Measurements from ENCODE around the gene DMRT1. TPM values are rescaled to one million over a fixed set of nuclear protein-coding genes. Genes with fewer than 3 reads are reported as not detected.

Gene DMRT1
- not detected for polyA plus RNA-seq

- Mint-ChIP-seq H3K4me3 (peak within 1 kb of the TSS in 1 of 4 donors; percentile 4), H3K36me3 (no peaks in the 10 kb centered on the region), H3K27me3 (peaks cover 53% of the 10 kb centered on the region), H3K4me1 (peaks cover 3 to 8% (median 4%) of the 10 kb centered on the region in 3 donors), H3K9me3 (peaks cover 0 to 6% (median 0%) of the 10 kb centered on the region in 3 donors), H3K27ac (peak within 1 kb of the TSS in 1 of 3 donors; percentile 9)
These were observed at the start of gene DMRT1 for GRCh38 chr9:841371-842209. DMRT1 (plus strand) TSS chr9:841697; CDS start chr9:841839, 142 bp downstream.

- H3K9me3 Mint-ChIP-seq = peaks cover 0 to 3% (median 0%) of the 10 kb centered on the region in 3 donors
- no peak overlapping the region for H3K27ac Mint-ChIP-seq
- no peak overlapping the region for H3K4me3 Mint-ChIP-seq
- H3K36me3 Mint-ChIP-seq = no peaks in the 10 kb centered on the region
- H3K4me1 Mint-ChIP-seq = no peaks in the 10 kb centered on the region
- H3K27me3 Mint-ChIP-seq = peaks cover 3% of the 10 kb centered on the region
These were observed 48.9 kb upstream of the DMRT1 start for GRCh38 chr9:792331-793260.

- Mint-ChIP-seq H3K27me3 (peaks cover 6% of the 10 kb centered on the region), H3K4me3 (no peak overlapping the region), H3K27ac (no peak overlapping the region), H3K4me1 (no peaks in the 10 kb centered on the region), H3K9me3 (peaks cover 0 to 3% (median 0%) of the 10 kb centered on the region in 3 donors), H3K36me3 (no peaks in the 10 kb centered on the region)
These were observed 47.1 kb upstream of the DMRT1 start for GRCh38 chr9:794386-794785.

GRCh38 chr9:795869-796268 lies 45.6 kb upstream of the DMRT1 start:
- H3K9me3 Mint-ChIP-seq = peaks cover 0 to 3% (median 0%) of the 10 kb centered on the region in 3 donors
- no peak overlapping the region for H3K4me3 Mint-ChIP-seq
- no peaks in the 10 kb centered on the region for H3K4me1 Mint-ChIP-seq
- H3K27ac Mint-ChIP-seq = no peak overlapping the region
- H3K27me3 Mint-ChIP-seq = peaks cover 9% of the 10 kb centered on the region
- H3K36me3 Mint-ChIP-seq = no peaks in the 10 kb centered on the region

GRCh38 chr9:800591-801150 lies 40.8 kb upstream of the DMRT1 start:
- peaks cover 11% of the 10 kb centered on the region for H3K27me3 Mint-ChIP-seq
- no peak overlapping the region for H3K27ac Mint-ChIP-seq
- peak overlapping the region in 1 of 4 donors; percentile 20 for H3K4me3 Mint-ChIP-seq
- no peaks in the 10 kb centered on the region for H3K9me3 Mint-ChIP-seq
- no peaks in the 10 kb centered on the region for H3K4me1 Mint-ChIP-seq
- H3K36me3 Mint-ChIP-seq = no peaks in the 10 kb centered on the region

- no peak overlapping the region for H3K27ac Mint-ChIP-seq
- peaks cover 9% of the 10 kb centered on the region for H3K27me3 Mint-ChIP-seq
- H3K9me3 Mint-ChIP-seq = no peaks in the 10 kb centered on the region
- H3K4me3 Mint-ChIP-seq = no peak overlapping the region
- no peaks in the 10 kb centered on the region for H3K36me3 Mint-ChIP-seq
- no peaks in the 10 kb centered on the region for H3K4me1 Mint-ChIP-seq
These were observed 40.0 kb upstream of the DMRT1 start for GRCh38 chr9:801399-802071.

- no peaks in the 10 kb centered on the region for H3K4me1 Mint-ChIP-seq
- no peaks in the 10 kb centered on the region for H3K36me3 Mint-ChIP-seq
- no peaks in the 10 kb centered on the region for H3K9me3 Mint-ChIP-seq
- H3K4me3 Mint-ChIP-seq = no peak overlapping the region
- peaks cover 6% of the 10 kb centered on the region for H3K27me3 Mint-ChIP-seq
- no peak overlapping the region for H3K27ac Mint-ChIP-seq
These were observed 37.5 kb upstream of the DMRT1 start for GRCh38 chr9:804026-804425.

GRCh38 chr9:805151-805550 lies 36.3 kb upstream of the DMRT1 start:
- H3K27me3 Mint-ChIP-seq = peaks cover 5% of the 10 kb centered on the region
- H3K27ac Mint-ChIP-seq = no peak overlapping the region
- no peaks in the 10 kb centered on the region for H3K9me3 Mint-ChIP-seq
- H3K4me1 Mint-ChIP-seq = no peaks in the 10 kb centered on the region
- H3K36me3 Mint-ChIP-seq = no peaks in the 10 kb centered on the region
- no peak overlapping the region for H3K4me3 Mint-ChIP-seq

- Mint-ChIP-seq H3K4me1 (no peaks in the 10 kb centered on the region), H3K36me3 (no peaks in the 10 kb centered on the region)
These were observed 35.0 kb upstream of the DMRT1 start for GRCh38 chr9:806285-807156.

GRCh38 chr9:811106-811531 lies 30.4 kb upstream of the DMRT1 start:
- H3K4me3 Mint-ChIP-seq = no peak overlapping the region
- no peak overlapping the region for H3K27ac Mint-ChIP-seq
- H3K27me3 Mint-ChIP-seq = peaks cover 2% of the 10 kb centered on the region
- no peaks in the 10 kb centered on the region for H3K9me3 Mint-ChIP-seq
- no peaks in the 10 kb centered on the region for H3K4me1 Mint-ChIP-seq
- H3K36me3 Mint-ChIP-seq = no peaks in the 10 kb centered on the region

More at GRCh38 chr9:806285-807156, 35.0 kb upstream of the DMRT1 start:
- Mint-ChIP-seq H3K9me3 (no peaks in the 10 kb centered on the region), H3K4me3 (no peak overlapping the region), H3K27me3 (peaks cover 2% of the 10 kb centered on the region), H3K27ac (no peak overlapping the region)

GRCh38 chr9:818958-819357 lies 22.5 kb upstream of the DMRT1 start:
- H3K4me3 Mint-ChIP-seq = no peak overlapping the region
- peaks cover 0 to 5% (median 2%) of the 10 kb centered on the region in 3 donors for H3K4me1 Mint-ChIP-seq
- H3K9me3 Mint-ChIP-seq = peaks cover 0 to 1% (median 0%) of the 10 kb centered on the region in 3 donors
- H3K27ac Mint-ChIP-seq = no peak overlapping the region
- H3K36me3 Mint-ChIP-seq = no peaks in the 10 kb centered on the region
- H3K27me3 Mint-ChIP-seq = peaks cover 7% of the 10 kb centered on the region

GRCh38 chr9:826500-827280 lies 14.8 kb upstream of the DMRT1 start:
- Mint-ChIP-seq H3K36me3 (no peaks in the 10 kb centered on the region), H3K9me3 (peaks cover 0 to 4% (median 0%) of the 10 kb centered on the region in 3 donors), H3K4me3 (no peak overlapping the region), H3K4me1 (no peaks in the 10 kb centered on the region), H3K27ac (no peak overlapping the region), H3K27me3 (peaks cover 6% of the 10 kb centered on the region)

- Mint-ChIP-seq H3K27me3 (peaks cover 43% of the 10 kb centered on the region), H3K36me3 (no peaks in the 10 kb centered on the region), H3K27ac (no peak overlapping the region)
These were observed 1.2 kb upstream of the DMRT1 start for GRCh38 chr9:840343-840742.

More at GRCh38 chr9:840343-840742, 1.2 kb upstream of the DMRT1 start:
- Mint-ChIP-seq H3K9me3 (peaks cover 0 to 6% (median 0%) of the 10 kb centered on the region in 3 donors), H3K4me3 (peak overlapping the region in 2 of 4 donors; percentile 4 to 51), H3K4me1 (peaks cover 3 to 8% (median 4%) of the 10 kb centered on the region in 3 donors)

Measured in IgD-negative memory B cell (primary cell).